Rectal smooth muscle tissue (tissue), 1 donor: Measurements from ENCODE around the gene SMARCAL1.

Experiments
- H3K27ac ChIP-seq: one replicate; pipeline ENCODE4 v1.7.0; 2013; ENCODE audit warnings: low read depth, low read length, inconsistent platforms
- H3K27me3 ChIP-seq: one replicate; pipeline ENCODE4 v1.7.0; 2013; ENCODE audit warnings: low read length; ENCODE audit not compliant: control insufficient read depth, insufficient read depth
- H3K36me3 ChIP-seq: one replicate; pipeline ENCODE4 v1.7.0; 2013; ENCODE audit warnings: low read length; ENCODE audit not compliant: control insufficient read depth, insufficient read depth
- H3K4me1 ChIP-seq: one replicate; pipeline ENCODE4 v1.7.0; 2013; ENCODE audit warnings: low read length; ENCODE audit not compliant: control insufficient read depth, insufficient read depth
- H3K4me3 ChIP-seq: one replicate; pipeline ENCODE4 v1.7.0; 2013; ENCODE audit warnings: low read length
- H3K9ac ChIP-seq: one replicate; pipeline ENCODE4 v1.7.0; 2013; ENCODE audit warnings: low read length

SMARCAL1 gene

GRCh38 chr2:216522892-216523502, 110.7 kb downstream of the SMARCAL1 start:
- Histone ChIP-seq H3K4me1 (no peaks in the 10 kb centered on the region), H3K4me3 (no peak overlapping the region), H3K36me3 (no peaks in the 10 kb centered on the region), H3K27me3 (no peaks in the 10 kb centered on the region), H3K9ac (no peak overlapping the region), H3K27ac (no peak overlapping the region)

GRCh38 chr2:216525972-216526371, 113.7 kb downstream of the SMARCAL1 start:
- no peak overlapping the region for H3K4me3 ChIP-seq
- H3K4me1 ChIP-seq, result no peaks in the 10 kb centered on the region
- H3K36me3 ChIP-seq, result no peaks in the 10 kb centered on the region
- H3K9ac ChIP-seq, result no peak overlapping the region
- H3K27ac ChIP-seq, result no peak overlapping the region
- H3K27me3 ChIP-seq, result no peaks in the 10 kb centered on the region

GRCh38 chr2:216526939-216527338, 114.7 kb downstream of the SMARCAL1 start:
- H3K27ac ChIP-seq, result no peak overlapping the region
- H3K9ac ChIP-seq, result no peak overlapping the region

GRCh38 chr2:216527600-216527999, 115.3 kb downstream of the SMARCAL1 start:
- no peaks in the 10 kb centered on the region for H3K4me1 ChIP-seq
- H3K4me3 ChIP-seq, result no peak overlapping the region
- no peaks in the 10 kb centered on the region for H3K36me3 ChIP-seq
- H3K27ac ChIP-seq, result no peak overlapping the region
- H3K9ac ChIP-seq, result no peak overlapping the region
- H3K27me3 ChIP-seq, result no peaks in the 10 kb centered on the region

More at GRCh38 chr2:216526939-216527338, 114.7 kb downstream of the SMARCAL1 start:
- Histone ChIP-seq H3K36me3 (no peaks in the 10 kb centered on the region), H3K4me1 (no peaks in the 10 kb centered on the region), H3K27me3 (no peaks in the 10 kb centered on the region), H3K4me3 (no peak overlapping the region)

GRCh38 chr2:216532562-216532961, 120.3 kb downstream of the SMARCAL1 start:
- H3K27ac ChIP-seq, result no peak overlapping the region

More at GRCh38 chr2:216532562-216532961, 120.3 kb downstream of the SMARCAL1 start:
- no peak overlapping the region for H3K4me3 ChIP-seq
- H3K36me3 ChIP-seq, result no peaks in the 10 kb centered on the region
- peaks cover 8% of the 10 kb centered on the region for H3K4me1 ChIP-seq
- H3K27me3 ChIP-seq, result no peaks in the 10 kb centered on the region
- H3K9ac ChIP-seq, result no peak overlapping the region
